Bronchial epithelial cell (primary cell): ENCODE results near the gene OR7A10. TPM values are rescaled to one million over a fixed set of nuclear protein-coding genes. Genes with fewer than 3 reads are reported as not detected.

Source experiments
- DNase-seq: peaks from one replicate; pipeline ENCODE4 v3.0.0-alpha.2; 2010; ENCODE audit warnings: low read depth
- FAIRE-seq: peaks from 2 replicates; lab custom pipeline; 2011; peaks lifted over from hg19 to GRCh38; lab: Jason Lieb, UNC
- H3K27me3 ChIP-seq: 2 replicates; pipeline ENCODE4 v1.5.1; 2011; ENCODE audit warnings: low read length; ENCODE audit not compliant: control insufficient read depth, insufficient read depth
- H3K36me3 ChIP-seq: 2 replicates; pipeline ENCODE4 v1.5.1; 2011; ENCODE audit warnings: low read length; ENCODE audit not compliant: control insufficient read depth, insufficient read depth
- H3K4me3 ChIP-seq: 2 replicates; pipeline ENCODE4 v1.5.1; 2011; ENCODE audit warnings: mild to moderate bottlenecking, low read depth, low read length, control low read depth
- total RNA-seq: library from RNA; depleted of rRNA; stranded (reverse); fragments of >200 nt; gene quantifications from 2 replicates; pipeline ENCODE4 v1.2.1, GENCODE V29; 2014
- TF ChIP-seq, protein P1 (sequence below): IDR thresholded peaks from 2 replicates; pipeline ENCODE4 v1.5.1; 2011; ENCODE audit warnings: mild to moderate bottlenecking, moderate library complexity, low read length, control low read depth, inconsistent platforms; ENCODE audit not compliant: insufficient read depth, severe bottlenecking

The OR7A10 gene
- total RNA-seq, 1 donor from 2014 or later: not detected

DNA sequence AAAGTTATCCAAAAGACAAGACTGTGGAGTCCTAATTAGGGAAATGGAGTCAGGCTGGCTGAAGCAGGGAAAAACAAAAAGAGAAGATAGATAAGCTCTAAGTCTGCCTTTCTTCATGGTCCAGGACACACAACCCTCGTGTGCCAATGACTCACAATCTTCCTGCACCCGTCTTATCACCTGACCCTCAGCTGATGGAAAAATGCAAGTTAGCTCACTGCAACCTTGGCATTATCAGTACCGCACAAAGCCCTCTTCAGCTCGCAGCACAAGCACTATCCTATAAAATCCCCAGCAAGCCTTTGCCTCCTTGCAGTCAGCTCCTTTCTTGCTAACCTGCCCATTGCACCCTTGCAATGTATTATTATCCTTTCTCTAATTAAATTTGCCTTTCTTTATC lies 18.0 kb downstream of the OR7A10 start:
- DNase-seq: no peak
- Histone ChIP-seq H3K4me3 (no peak overlapping the region), H3K36me3 (no peaks in the 10 kb centered on the region), H3K27me3 (no peaks in the 10 kb centered on the region)
- FAIRE-seq: no peak
- TF ChIP-seq, protein P1, sequence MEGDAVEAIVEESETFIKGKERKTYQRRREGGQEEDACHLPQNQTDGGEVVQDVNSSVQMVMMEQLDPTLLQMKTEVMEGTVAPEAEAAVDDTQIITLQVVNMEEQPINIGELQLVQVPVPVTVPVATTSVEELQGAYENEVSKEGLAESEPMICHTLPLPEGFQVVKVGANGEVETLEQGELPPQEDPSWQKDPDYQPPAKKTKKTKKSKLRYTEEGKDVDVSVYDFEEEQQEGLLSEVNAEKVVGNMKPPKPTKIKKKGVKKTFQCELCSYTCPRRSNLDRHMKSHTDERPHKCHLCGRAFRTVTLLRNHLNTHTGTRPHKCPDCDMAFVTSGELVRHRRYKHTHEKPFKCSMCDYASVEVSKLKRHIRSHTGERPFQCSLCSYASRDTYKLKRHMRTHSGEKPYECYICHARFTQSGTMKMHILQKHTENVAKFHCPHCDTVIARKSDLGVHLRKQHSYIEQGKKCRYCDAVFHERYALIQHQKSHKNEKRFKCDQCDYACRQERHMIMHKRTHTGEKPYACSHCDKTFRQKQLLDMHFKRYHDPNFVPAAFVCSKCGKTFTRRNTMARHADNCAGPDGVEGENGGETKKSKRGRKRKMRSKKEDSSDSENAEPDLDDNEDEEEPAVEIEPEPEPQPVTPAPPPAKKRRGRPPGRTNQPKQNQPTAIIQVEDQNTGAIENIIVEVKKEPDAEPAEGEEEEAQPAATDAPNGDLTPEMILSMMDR: no peak

DNA sequence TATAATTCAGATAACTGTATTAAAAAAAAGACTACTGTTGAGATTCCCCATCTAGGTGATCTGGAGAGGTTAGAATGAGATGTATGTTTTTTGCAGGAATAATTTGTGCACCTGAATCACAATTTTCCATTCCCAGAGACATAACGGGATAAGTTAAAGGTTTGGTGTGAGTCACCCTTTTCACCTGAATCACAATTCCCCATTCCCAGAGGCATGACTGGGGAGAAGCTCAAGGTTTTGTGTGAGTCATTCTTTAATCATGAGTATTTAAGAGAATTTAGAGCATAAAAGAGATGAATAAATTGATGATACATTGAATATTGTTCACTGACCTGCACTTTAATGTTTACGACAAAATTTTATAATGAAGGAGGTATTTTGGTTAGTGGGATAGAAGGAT lies 22.7 kb downstream of the OR7A10 start:
- peak; percentile 68 for DNase-seq
- Histone ChIP-seq H3K36me3 (no peaks in the 10 kb centered on the region), H3K4me3 (no peak overlapping the region), H3K27me3 (no peaks in the 10 kb centered on the region)
- TF ChIP-seq, protein P1: no peak
- FAIRE-seq: no peak

DNA sequence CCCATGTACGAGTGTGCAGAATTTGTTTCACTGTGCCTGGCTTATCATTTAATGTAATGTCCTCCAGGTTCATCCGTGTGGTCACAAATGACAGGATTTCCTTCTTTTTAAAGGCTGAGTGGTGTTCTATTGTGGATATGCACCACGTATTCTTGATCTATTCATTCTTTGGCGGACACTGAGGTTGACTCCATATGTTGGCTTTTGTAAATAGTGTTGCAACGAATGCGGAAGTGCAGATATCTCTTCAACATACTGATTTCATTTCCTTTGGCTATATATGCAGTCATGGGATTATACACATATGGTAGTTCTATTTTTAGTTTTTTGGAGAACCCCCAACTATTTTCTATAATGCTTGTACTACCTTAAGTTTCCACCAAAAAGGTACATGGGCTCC lies 26.8 kb downstream of the OR7A10 start:
- no peaks in the 10 kb centered on the region for H3K36me3 ChIP-seq
- no peaks in the 10 kb centered on the region for H3K27me3 ChIP-seq
- no peak for DNase-seq
- FAIRE-seq: no peak
- no peak overlapping the region for H3K4me3 ChIP-seq
- TF ChIP-seq, protein P1: no peak

DNA sequence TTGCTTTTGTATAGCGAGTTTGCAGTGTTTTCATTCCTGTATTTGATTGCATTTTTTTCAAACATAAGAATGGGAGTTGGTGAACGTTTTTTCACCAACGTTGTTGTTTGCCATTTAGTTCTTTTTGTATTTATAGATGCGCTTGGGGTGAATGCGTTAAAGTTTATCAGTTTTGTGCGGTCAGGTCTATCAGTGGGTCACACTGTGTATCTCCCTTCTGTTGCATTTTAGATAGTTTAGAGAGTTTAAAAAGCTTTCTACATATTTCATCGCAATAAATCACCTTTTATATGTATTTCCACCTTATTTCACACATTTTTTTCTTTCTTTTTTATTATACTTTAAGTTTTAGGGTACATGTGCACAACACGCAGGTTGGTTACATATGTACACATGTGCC lies 30.1 kb downstream of the OR7A10 start:
- no peaks in the 10 kb centered on the region for H3K36me3 ChIP-seq
- DNase-seq (no peak), FAIRE-seq (no peak)
- H3K4me3 ChIP-seq: no peak overlapping the region
- no peaks in the 10 kb centered on the region for H3K27me3 ChIP-seq
- TF ChIP-seq, protein P1: no peak

DNA sequence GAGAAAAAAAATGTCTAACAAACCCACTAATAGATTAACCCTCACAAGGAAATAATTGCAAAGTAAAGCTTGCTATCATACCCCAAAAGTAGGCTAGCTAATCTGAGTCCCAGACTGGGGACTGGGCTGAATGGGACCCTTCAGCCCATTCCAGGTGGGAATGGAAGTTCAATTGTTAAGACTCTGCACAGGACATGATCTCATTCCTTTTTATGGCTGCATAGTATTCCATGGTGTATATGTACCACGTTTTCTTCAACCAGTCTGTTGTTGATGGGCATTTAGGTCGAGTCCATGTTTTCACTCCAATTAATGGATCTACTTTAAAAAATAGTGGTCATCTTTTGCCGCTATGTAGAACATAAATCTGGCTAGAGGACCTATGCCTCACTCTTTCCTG lies 31.7 kb downstream of the OR7A10 start:
- Histone ChIP-seq H3K4me3 (no peak overlapping the region), H3K36me3 (no peaks in the 10 kb centered on the region), H3K27me3 (no peaks in the 10 kb centered on the region)
- DNase-seq (no peak), FAIRE-seq (no peak)
- TF ChIP-seq, protein P1: no peak

DNA sequence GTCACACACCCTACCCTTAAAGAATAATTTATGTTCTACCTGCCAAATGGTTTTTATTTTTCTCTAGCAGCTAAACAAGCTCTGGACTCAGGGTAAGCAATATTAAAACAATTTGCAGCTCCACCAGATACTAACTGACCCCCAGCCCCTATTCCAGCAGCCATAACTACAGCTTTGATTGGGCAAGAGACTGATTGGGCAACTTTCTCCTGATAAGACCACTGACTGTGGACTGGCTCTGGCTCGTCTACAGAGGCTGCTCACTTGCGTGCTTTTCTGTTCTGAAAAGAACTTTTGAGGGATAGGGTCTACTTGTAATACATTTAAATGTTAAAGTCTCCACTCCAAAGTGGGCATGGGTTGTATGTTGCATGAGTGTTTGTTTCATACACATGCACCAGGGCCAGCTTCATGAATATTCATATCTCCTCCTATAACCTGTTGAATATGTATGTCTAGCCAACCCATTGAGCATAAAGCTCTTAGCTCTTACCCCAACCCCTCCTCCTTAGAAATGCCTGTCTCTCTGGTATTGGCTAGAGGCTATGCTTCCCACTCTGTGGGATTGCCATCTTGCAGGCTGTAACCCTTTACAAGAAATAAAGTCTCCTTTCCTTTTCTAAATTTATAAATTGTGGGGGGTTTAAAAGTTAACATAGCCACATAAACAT lies 33.6 kb downstream of the OR7A10 start:
- Histone ChIP-seq H3K4me3 (no peak overlapping the region), H3K36me3 (no peaks in the 10 kb centered on the region), H3K27me3 (no peaks in the 10 kb centered on the region)
- FAIRE-seq: no peak
- TF ChIP-seq, protein P1: no peak
- no peak for DNase-seq
